MM.1S (cell line): ENCODE measurements around the gene PLGLB2.
"Not testable (repeated sequence)": the region's sequence is repeated elsewhere in the genome, so short reads cannot be mapped to it uniquely, and the experiment has no call there.

Source experiments
- DNase-seq: peaks from one replicate; pipeline ENCODE4 v3.0.0-alpha.2; 2015
- H2AFZ ChIP-seq: fragments of 300-600 bp; sonication (generic); 2 replicates; pipeline ENCODE4 v1.6.0; 2016; ENCODE audit warnings: antibody characterized with exemption, low read length
- H3F3A ChIP-seq: fragments of 300-600 bp; sonication (generic); 2 replicates; pipeline ENCODE4 v1.6.1; 2016; ENCODE audit warnings: mild to moderate bottlenecking, antibody characterized with exemption, low read length, moderate library complexity, mixed read lengths; ENCODE audit not compliant: insufficient read depth
- H3K27ac ChIP-seq: fragments of 300-600 bp; sonication (generic); 2 replicates; pipeline ENCODE4 v1.5.1; 2016; ENCODE audit warnings: mild to moderate bottlenecking, low read length
- H3K27me3 ChIP-seq: fragments of 300-600 bp; sonication (generic); replicated peaks from 2 replicates; pipeline ENCODE4 v1.6.0; 2016; ENCODE audit warnings: low read length; ENCODE audit not compliant: insufficient read depth
- H3K36me3 ChIP-seq: fragments of 300-600 bp; sonication (generic); replicated peaks from 2 replicates; pipeline ENCODE4 v1.6.1; 2016; ENCODE audit warnings: mild to moderate bottlenecking, low read length, mixed read lengths; ENCODE audit not compliant: insufficient read depth
- H3K4me1 ChIP-seq: fragments of 300-600 bp; sonication (generic); 2 replicates; pipeline ENCODE4 v1.6.1; 2016; ENCODE audit warnings: low read length, mixed read lengths
- H3K4me2 ChIP-seq: fragments of 300-600 bp; sonication (generic); 2 replicates; pipeline ENCODE4 v1.6.0; 2016; ENCODE audit warnings: low read depth, low read length
- H3K4me3 ChIP-seq: fragments of 300-600 bp; sonication (generic); 2 replicates; pipeline ENCODE4 v1.5.1; 2016; ENCODE audit warnings: low read length, mixed read lengths
- H3K79me2 ChIP-seq: fragments of 300-600 bp; sonication (generic); 2 replicates; pipeline ENCODE4 v1.6.1; 2016; ENCODE audit warnings: mixed run types, low read length, mixed read lengths
- H3K9ac ChIP-seq: fragments of 300-600 bp; sonication (generic); 2 replicates; pipeline ENCODE4 v1.6.1; 2016; ENCODE audit warnings: low read length, mixed read lengths
- H3K9me2 ChIP-seq: fragments of 300-600 bp; sonication (generic); replicated peaks from 2 replicates; pipeline ENCODE4 v1.6.1; 2016; ENCODE audit warnings: mild to moderate bottlenecking, low read length, mixed read lengths; ENCODE audit not compliant: insufficient read depth
- H3K9me3 ChIP-seq: fragments of 300-600 bp; sonication (generic); replicated peaks from 2 replicates; pipeline ENCODE4 v1.6.1; 2016; ENCODE audit warnings: mild to moderate bottlenecking, low read length, mixed read lengths; ENCODE audit not compliant: insufficient read depth
- H4K20me1 ChIP-seq: fragments of 300-600 bp; sonication (generic); 2 replicates; pipeline ENCODE4 v1.6.1; 2016; ENCODE audit warnings: mild to moderate bottlenecking, low read length, moderate library complexity, mixed read lengths; ENCODE audit not compliant: insufficient read depth

The PLGLB2 gene

GRCh38 chr2:87747791-87748190 lies at the start of gene PLGLB2:
Gene PLGLB2 (plus strand): TSS chr2:87748087. CDS start chr2:87748154, 67 bp downstream.
- H3K79me2 ChIP-seq, H3K4me3 ChIP-seq, H3K27ac ChIP-seq, H3K27me3 ChIP-seq, H3F3A ChIP-seq, H3K4me1 ChIP-seq, H3K9ac ChIP-seq, H3K9me3 ChIP-seq, H2AFZ ChIP-seq, H3K4me2 ChIP-seq, H4K20me1 ChIP-seq, DNase-seq, H3K36me3 ChIP-seq, H3K9me2 ChIP-seq: not testable (repeated sequence)

- not testable (repeated sequence) for H3K9me2 ChIP-seq, H3K27me3 ChIP-seq, H3K9ac ChIP-seq, H3K4me2 ChIP-seq, H4K20me1 ChIP-seq, H2AFZ ChIP-seq, H3K4me1 ChIP-seq, DNase-seq, H3F3A ChIP-seq, H3K4me3 ChIP-seq, H3K27ac ChIP-seq, H3K9me3 ChIP-seq, H3K79me2 ChIP-seq, H3K36me3 ChIP-seq
Measured at GRCh38 chr2:87704572-87705323, 43.1 kb upstream of the PLGLB2 start.

GRCh38 chr2:87708368-87708767 lies 39.5 kb upstream of the PLGLB2 start:
- not testable (repeated sequence) for H4K20me1 ChIP-seq, H3K79me2 ChIP-seq, H3K4me2 ChIP-seq, H3F3A ChIP-seq, DNase-seq, H3K36me3 ChIP-seq, H3K9me3 ChIP-seq, H2AFZ ChIP-seq, H3K9me2 ChIP-seq, H3K4me1 ChIP-seq, H3K9ac ChIP-seq, H3K27ac ChIP-seq, H3K4me3 ChIP-seq, H3K27me3 ChIP-seq

GRCh38 chr2:87727940-87728599 lies 19.8 kb upstream of the PLGLB2 start:
- not testable (repeated sequence) for H3K36me3 ChIP-seq, H3K79me2 ChIP-seq, H3K9me2 ChIP-seq, H3K4me3 ChIP-seq, H3K9me3 ChIP-seq, H3F3A ChIP-seq, H3K9ac ChIP-seq, H3K4me2 ChIP-seq, H2AFZ ChIP-seq, H3K4me1 ChIP-seq, H3K27ac ChIP-seq, DNase-seq, H4K20me1 ChIP-seq, H3K27me3 ChIP-seq

- H3K4me2 ChIP-seq, H3K9ac ChIP-seq, DNase-seq, H3K27ac ChIP-seq, H3K27me3 ChIP-seq, H3K4me1 ChIP-seq, H3K9me2 ChIP-seq, H4K20me1 ChIP-seq, H3K9me3 ChIP-seq, H3K79me2 ChIP-seq, H3K36me3 ChIP-seq, H2AFZ ChIP-seq, H3K4me3 ChIP-seq, H3F3A ChIP-seq: not testable (repeated sequence)
Measured at GRCh38 chr2:87740928-87741327, 7.0 kb upstream of the PLGLB2 start.

- not testable (repeated sequence) for H3K9ac ChIP-seq, H3K9me3 ChIP-seq, H3K4me3 ChIP-seq, H4K20me1 ChIP-seq, H3K27ac ChIP-seq, DNase-seq, H3F3A ChIP-seq, H2AFZ ChIP-seq, H3K27me3 ChIP-seq, H3K4me1 ChIP-seq, H3K79me2 ChIP-seq, H3K9me2 ChIP-seq, H3K4me2 ChIP-seq, H3K36me3 ChIP-seq
Measured at GRCh38 chr2:87742393-87743108, 5.3 kb upstream of the PLGLB2 start.

- H4K20me1 ChIP-seq, H3K27me3 ChIP-seq, H3K4me2 ChIP-seq, DNase-seq, H3K9me2 ChIP-seq, H3K27ac ChIP-seq, H3F3A ChIP-seq, H3K4me1 ChIP-seq, H3K79me2 ChIP-seq, H3K9ac ChIP-seq, H3K36me3 ChIP-seq, H3K4me3 ChIP-seq, H2AFZ ChIP-seq, H3K9me3 ChIP-seq: not testable (repeated sequence)
Measured at GRCh38 chr2:87743638-87744037, 4.2 kb upstream of the PLGLB2 start.
